ENCODE results near the gene KCNK5. TPM values are rescaled to one million over a fixed set of nuclear protein-coding genes. Genes with fewer than 3 reads are reported as not detected.

Gene KCNK5
- total and polyA plus RNA-seq, 4 donors, result 3.7 to 19.1 (median 7.5) TPM

- peak overlapping the region; percentile 27 to 46 for H3K27ac ChIP-seq (ENCODE audit: low read depth in 1 of 2, low read length in 2 of 2)
- TF ChIP-seq CTCF (IDR thresholded peaks at IDR 0.05; ENCODE audit: low read depth, low read length, missing input control) (no peak), HNF4G (IDR thresholded peaks at IDR 0.05) (no peak), TAF1 (conservative IDR thresholded peaks at IDR 0.05) (no peak), ATF3 (IDR thresholded peaks at IDR 0.05) (peak; percentile 46), RAD21 (IDR thresholded peaks at IDR 0.05) (peak; percentile 11 to 53), REST (IDR thresholded peaks at IDR 0.05) (no peak), NR2F2 (IDR thresholded peaks at IDR 0.05) (no peak), SP1 (IDR thresholded peaks at IDR 0.05) (peak; percentile 77), GABPA (IDR thresholded peaks at IDR 0.05 in 1 of 2, conservative IDR thresholded peaks at IDR 0.05 in 1 of 2) (no peak), YY1 (IDR thresholded peaks at IDR 0.05) (peak; percentile 67), FOXA1 (IDR thresholded peaks at IDR 0.05) (no peak), JUND (IDR thresholded peaks at IDR 0.05) (peak; percentile 55 to 82), ZBTB33 (IDR thresholded peaks at IDR 0.05) (no peak), HNF4A (conservative IDR thresholded peaks at IDR 0.05) (peak; percentile 65 to 72), RXRA (IDR thresholded peaks at IDR 0.05) (peak; percentile 73 to 82), MAX (IDR thresholded peaks at IDR 0.05) (peak; percentile 54)
- H3K4me1 ChIP-seq (ENCODE audit: control insufficient read depth in 4 of 4, insufficient read depth in 4 of 4, low read length in 3 of 4), result peaks cover 0 to 22% (median 9%) of the 10 kb centered on the region in 4 donors
- no peak overlapping the region for H3K4me3 ChIP-seq (ENCODE audit: low read depth in 1 of 3, low read length in 3 of 3)
- no peaks in the 10 kb centered on the region for H3K9me3 ChIP-seq (ENCODE audit: control insufficient read depth in 4 of 4, low read length in 3 of 4)
- no peaks in the 10 kb centered on the region for H3K36me3 ChIP-seq (ENCODE audit: control insufficient read depth in 4 of 4, insufficient read depth in 3 of 4, low read depth in 1 of 4, low read length in 3 of 4)
- peaks cover 0 to 2% (median 0%) of the 10 kb centered on the region in 4 donors for H3K27me3 ChIP-seq (ENCODE audit: control insufficient read depth in 4 of 4, insufficient read depth in 4 of 4, low read length in 3 of 4)
- 22% methylated on average over 5 of the region's 5 CpGs for WGBS
- H3K9ac ChIP-seq (ENCODE audit: low read depth in 1 of 2, low read length in 2 of 2), result peak overlapping the region in 1 of 2 donors; percentile 12
- no peak for DNase-seq (ENCODE audit: low spot score)
Measured at GRCh38 chr6:39263303-39264037, 34.2 kb upstream of the KCNK5 start.
